K562 (cell line): ENCODE measurements around the gene MAMDC4. TPM values are rescaled to one million over a fixed set of nuclear protein-coding genes. Genes with fewer than 3 reads are reported as not detected.
A peak's percentile ranks its signal among the peaks of the same experiment; 100 is the strongest.

Experiments used
- ATAC-seq: fragments of 200-7000 bp; cut with Tn5 transposase; 3 replicates; pipeline ENCODE4 v1.9.1; 2020; ENCODE audit warnings: moderate library complexity
- BruUV-seq: library from RNA; stranded (reverse); fragments of 400-500 nt; replicated peaks from 2 replicates; lab custom pipeline; 2021; lab: Mats Ljungman, UMichigan
- CTCF ChIA-PET: fragments of 300-600 bp; formaldehyde crosslinking; extraction: SDS; loops from one replicate; lab custom pipeline; 2021; ENCODE audit warnings: low intra/inter-chr PET ratio; lab: Yijun Ruan, JAX
- POLR2A ChIA-PET: fragments of 300-600, 350-650 bp; sonication (Branson Sonifier 250); formaldehyde crosslinking; extraction: SDS; loops from one replicate; lab custom pipeline; 2021; ENCODE audit warnings: antibody characterized with exemption, inconsistent platforms; lab: Yijun Ruan, JAX
- DNase-seq, 4 experiments: peaks; one replicate each; pipeline versions ENCODE4 v3.0.0 to v3.0.0-alpha.2; 2011 to 2018; ENCODE audit warnings: low spot score in 3 of 4, mixed read lengths in 3 of 4; ENCODE audit errors: extremely low read depth in 1 of 4
- FAIRE-seq: peaks from 2 replicates; lab custom pipeline; 2011; peaks lifted over from hg19 to GRCh38; lab: Jason Lieb, UNC
- H2AFZ ChIP-seq: 2 replicates; pipeline ENCODE4 v1.6.0; 2011; ENCODE audit warnings: low read depth, low read length, control low read depth, inconsistent platforms
- H3K27ac ChIP-seq: fragments of 200-600 bp; 3 replicates; pipeline ENCODE4 v1.8.0; 2011; ENCODE audit warnings: low read depth, mild to moderate bottlenecking, control low read depth, inconsistent platforms, low read length, moderate library complexity, mixed read lengths; ENCODE audit errors: extremely low read depth
- H3K27me3 ChIP-seq, 2 experiments: fragments of 300-600 bp in 1 of 2; 2 replicates in 1 of 2; 3 replicates in 1 of 2; pipeline versions ENCODE4 v1.6.0 to v1.8.0; 2011; ENCODE audit warnings: inconsistent platforms in 2 of 2, low read length in 2 of 2, mild to moderate bottlenecking in 1 of 2, mixed read lengths in 1 of 2, moderate library complexity in 1 of 2; ENCODE audit not compliant: control insufficient read depth in 2 of 2, insufficient read depth in 2 of 2
- H3K36me3 ChIP-seq: fragments of 300-600 bp; 3 replicates; pipeline ENCODE4 v1.8.0; 2011; ENCODE audit warnings: mild to moderate bottlenecking, low read length, inconsistent platforms; ENCODE audit not compliant: control insufficient read depth, insufficient read depth
- H3K4me1 ChIP-seq, 2 experiments: fragments of 200-600 bp in 1 of 2; replicated peaks in 1 of 2; 2 replicates in 1 of 2; 3 replicates in 1 of 2; pipeline versions ENCODE4 v1.5.1 to v1.8.0; 2011; ENCODE audit warnings: inconsistent platforms in 2 of 2, low read length in 2 of 2, mild to moderate bottlenecking in 1 of 2, mixed read lengths in 1 of 2, moderate library complexity in 1 of 2; ENCODE audit not compliant: control insufficient read depth in 2 of 2, insufficient read depth in 2 of 2
- H3K4me2 ChIP-seq: 2 replicates; pipeline ENCODE4 v1.6.1; 2011; ENCODE audit warnings: low read length, control low read depth, inconsistent platforms, mixed read lengths; ENCODE audit not compliant: insufficient read depth
- H3K4me3 ChIP-seq: fragments of 200-600 bp; sonication (generic), shearing (Covaris generic); 2 replicates; pipeline ENCODE4 v1.5.1; 2016; ENCODE audit warnings: control low read depth, inconsistent platforms
- H3K79me2 ChIP-seq: fragments of 200-600 bp; 3 replicates; pipeline ENCODE4 v1.8.0; 2011; ENCODE audit warnings: low read length, inconsistent platforms; ENCODE audit not compliant: control insufficient read depth, insufficient read depth
- H3K9ac ChIP-seq, 2 experiments: 2 replicates each; pipeline versions ENCODE4 v1.6.0 to v1.6.1; 2011; ENCODE audit warnings: low read depth in 2 of 2, low read length in 2 of 2, control low read depth in 1 of 2, inconsistent platforms in 1 of 2, mild to moderate bottlenecking in 1 of 2, mixed read lengths in 1 of 2; ENCODE audit not compliant: insufficient read depth in 1 of 2
- H3K9me1 ChIP-seq: one replicate; pipeline ENCODE4 v1.6.0; 2011; ENCODE audit warnings: inconsistent platforms, mild to moderate bottlenecking, low read length, moderate library complexity; ENCODE audit not compliant: control insufficient read depth, insufficient read depth
- H3K9me3 ChIP-seq: replicated peaks from 2 replicates; pipeline ENCODE4 v1.5.1; 2011; ENCODE audit warnings: low read depth, low read length, inconsistent platforms; ENCODE audit not compliant: control insufficient read depth, insufficient read depth
- H4K20me1 ChIP-seq: replicated peaks from 2 replicates; pipeline ENCODE4 v1.6.1; 2011; ENCODE audit warnings: low read length, inconsistent platforms, mixed read lengths; ENCODE audit not compliant: control insufficient read depth, insufficient read depth
- BACH1 ChIP-seq: fragments of 200-800 bp; sonication (Bioruptor generic); IDR thresholded peaks from 2 replicates; pipeline ENCODE4 v1.6.1; 2016; ENCODE audit warnings: missing genetic modification characterization, missing compliant biosample characterization
- HMGN3 ChIP-seq: IDR thresholded peaks from 2 replicates; pipeline ENCODE4 v1.6.1; 2011; ENCODE audit warnings: borderline replicate concordance, low read depth, mild to moderate bottlenecking, mixed read lengths, low read length; ENCODE audit not compliant: insufficient read length; ENCODE audit errors: extremely low read depth
- POLR2G ChIP-seq: fragments of 200-400 bp; formaldehyde crosslinking; IDR thresholded peaks from 2 replicates; pipeline ENCODE4 v1.6.1; 2017; ENCODE audit warnings: low read depth, mild to moderate bottlenecking, antibody characterized with exemption, low read length, moderate library complexity
- RBFOX2 ChIP-seq: fragments of 200-400 bp; formaldehyde crosslinking; IDR thresholded peaks from 2 replicates; pipeline ENCODE4 v1.6.1; 2017; ENCODE audit warnings: low read depth, mild to moderate bottlenecking, low read length, moderate library complexity
- WGBS: fragments of 100-300 bp; shearing (Covaris generic); methylation state at CpG from one replicate; pipeline ENCODE4 v1.1.6; 2016; ENCODE audit warnings: low coverage, mixed read lengths; ENCODE audit not compliant: insufficient coverage; ENCODE audit errors: missing lambda C conversion rate; 5-methylcytosine and 5-hydroxymethylcytosine counted together
- in situ Hi-C: fragments of 300-500 bp; cut with MboI; formaldehyde crosslinking; loops from 4 replicates; pipeline ENCODE4 v1.15.0; 2018; ENCODE audit warnings: inconsistent platforms, mixed read lengths
- intact Hi-C: fragments of 100-400 bp; cut with micrococcal nuclease; formaldehyde crosslinking; loops from 2 replicates; pipeline ENCODE4 v1.14.2; 2022
- polyA plus RNA-seq, 8 experiments: library from polyadenylated mRNA; depleted of rRNA in 4 of 8; stranded (reverse) in 5 of 8; unstranded in 3 of 8; fragments of >200 nt; fragmentation: Nextera tagmentation in 2 of 8; fragmentation: Illumina TruSeq in 1 of 8; extraction: Ambion mirVana in 2 of 8; extraction: Trizol in 1 of 8; gene quantifications; 2 replicates each; pipeline versions ENCODE4 v1.2.1 to v1.2.3, GENCODE V29; 2011 to 2014; ENCODE audit warnings: inconsistent platforms in 1 of 8, missing spikeins in 1 of 8
- total RNA-seq, 7 experiments: library from RNA; depleted of rRNA in 6 of 7; stranded (reverse); fragments of >200 nt in 6 of 7; fragmentation: Illumina TruSeq in 2 of 7; extraction: Trizol in 2 of 7; gene quantifications; 2 replicates each; pipeline versions ENCODE4 v1.2.1 to v1.2.3, GENCODE V29; 2011 to 2021; ENCODE audit warnings: low replicate concordance in 1 of 7
- TF ChIP-seq, protein P1 (sequence below): sonication (generic); formaldehyde crosslinking; IDR thresholded peaks from 2 replicates; pipeline ENCODE4 v1.8.0; 2022; ENCODE audit warnings: missing genetic modification reagents, mild to moderate bottlenecking, moderate library complexity, borderline replicate concordance

The MAMDC4 gene
- total and polyA plus RNA-seq, 9 of the 15 experiments (the other 6 are each of a cell fraction or from before 2014, with no cell fraction given): 0.03 to 10.8 (median 1.5) TPM

DNA sequence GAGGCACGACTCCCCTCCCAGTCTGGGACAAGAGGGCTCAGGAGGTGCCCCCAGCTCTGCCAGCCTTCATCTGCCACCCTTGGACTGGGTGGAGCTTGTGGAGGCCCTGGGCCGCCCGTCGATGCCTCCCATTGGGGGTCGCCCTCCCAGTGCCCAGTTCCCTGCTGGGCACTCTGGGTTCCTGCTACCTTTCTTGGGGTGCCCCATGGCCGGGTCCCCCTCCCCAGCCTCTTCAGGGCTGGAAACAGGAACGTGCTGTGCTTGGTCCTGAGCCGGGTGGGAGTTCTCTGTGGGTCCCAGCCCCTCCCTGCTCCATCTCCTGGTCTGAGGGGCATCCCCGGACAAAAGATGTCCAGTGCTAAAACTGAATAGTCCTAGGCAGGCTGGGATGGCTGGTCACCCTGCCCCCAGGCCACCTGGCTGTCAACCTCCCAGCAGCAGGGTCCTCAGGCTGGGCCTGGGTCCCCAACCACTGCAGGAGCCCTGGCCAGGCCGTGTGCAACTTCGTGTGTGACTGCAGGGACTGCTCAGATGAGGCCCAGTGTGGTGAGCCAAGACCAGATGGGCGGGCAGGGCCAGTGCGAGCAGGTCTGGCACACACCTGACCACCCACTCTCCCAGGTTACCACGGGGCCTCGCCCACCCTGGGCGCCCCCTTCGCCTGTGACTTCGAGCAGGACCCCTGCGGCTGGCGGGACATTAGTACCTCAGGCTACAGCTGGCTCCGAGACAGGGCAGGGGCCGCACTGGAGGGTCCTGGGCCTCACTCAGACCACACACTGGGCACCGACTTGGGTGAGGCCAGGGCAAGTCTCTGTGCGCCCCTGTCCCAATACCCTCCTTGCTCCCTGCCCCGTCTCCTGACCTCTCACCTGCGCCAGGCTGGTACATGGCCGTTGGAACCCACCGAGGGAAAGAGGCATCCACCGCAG is 784 bp downstream of the MAMDC4 start:
- H3K27ac ChIP-seq: no peak overlapping the region
- H3K4me2 ChIP-seq: no peak overlapping the region
- H3K79me2 ChIP-seq: peaks cover 23% of the 10 kb centered on the region
- peak overlapping the region in 1 of 2 experiments; percentile 54; a peak in 1 of 4 replicates for H3K9ac ChIP-seq
- in situ Hi-C loops (no loop called here), intact Hi-C loops (no loop called here)
- no peaks in the 10 kb centered on the region for H3K9me1 ChIP-seq
- FAIRE-seq: no peak
- 87% methylated on average over 20 of the region's 29 CpGs for WGBS
- H3K9me3 ChIP-seq: no peaks in the 10 kb centered on the region
- no peak overlapping the region for H3K4me3 ChIP-seq
- H3K36me3 ChIP-seq: peaks cover 29% of the 10 kb centered on the region; the same call in 1 of the 3 replicates
- no peaks in the 10 kb centered on the region for H3K27me3 ChIP-seq
- peaks cover 9 to 89% of the 10 kb centered on the region in 2 experiments; a peak in 4 of 5 replicates for H3K4me1 ChIP-seq
- TF ChIP-seq RBFOX2: peak; percentile 49
- peak; percentile 54 for TF ChIP-seq POLR2G
- TF ChIP-seq, protein P1, sequence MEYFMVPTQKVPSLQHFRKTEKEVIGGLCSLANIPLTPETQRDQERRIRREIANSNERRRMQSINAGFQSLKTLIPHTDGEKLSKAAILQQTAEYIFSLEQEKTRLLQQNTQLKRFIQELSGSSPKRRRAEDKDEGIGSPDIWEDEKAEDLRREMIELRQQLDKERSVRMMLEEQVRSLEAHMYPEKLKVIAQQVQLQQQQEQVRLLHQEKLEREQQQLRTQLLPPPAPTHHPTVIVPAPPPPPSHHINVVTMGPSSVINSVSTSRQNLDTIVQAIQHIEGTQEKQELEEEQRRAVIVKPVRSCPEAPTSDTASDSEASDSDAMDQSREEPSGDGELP: 0 out of 2 replicates have a peak, but pooled peaks have one; percentile 25
- no peak for TF ChIP-seq BACH1 (tag)
- TF ChIP-seq HMGN3: peak; percentile 31
- no TSS peak for BruUV-seq
- DNase-seq: no peak
- no peak overlapping the region for H2AFZ ChIP-seq
- POLR2A ChIA-PET: no interaction called here
- ATAC-seq: no peak
- 0 out of 2 replicates have a peak, but pooled peaks cover 7% of the 10 kb centered on the region for H4K20me1 ChIP-seq
- CTCF ChIA-PET: no interaction called here
